Central memory CD8-positive, alpha-beta T cell (primary cell): Measurements from ENCODE around the gene LUM.

Experiments used
- ATAC-seq: fragments of 150-1000 bp; cut with Tn5 transposase; replicated peaks from 2 replicates; pipeline ENCODE4 v1.10.0; 2022; ENCODE audit warnings: mild to moderate bottlenecking, moderate FRiP score, moderate number of reproducible peaks; ENCODE audit not compliant: poor library complexity, severe bottlenecking; ENCODE audit errors: extremely low read depth
- DNase-seq, 2 donors: peaks; one replicate each; pipeline ENCODE4 v3.0.0; 2021; ENCODE audit warnings: low spot score in 2 of 2
- H3K27ac Mint-ChIP-seq: one replicate; pipeline ENCODE4 v1.8.0; 2022; ENCODE audit warnings: low read depth, mild to moderate bottlenecking, moderate library complexity, mixed read lengths
- H3K27me3 Mint-ChIP-seq: one replicate; pipeline ENCODE4 v1.8.0; 2022; ENCODE audit warnings: mixed read lengths
- H3K36me3 Mint-ChIP-seq: one replicate; pipeline ENCODE4 v1.8.0; 2022; ENCODE audit warnings: mild to moderate bottlenecking, moderate library complexity, mixed read lengths; ENCODE audit not compliant: insufficient read depth
- H3K4me1 Mint-ChIP-seq: one replicate; pipeline ENCODE4 v1.8.0; 2022; ENCODE audit warnings: mixed read lengths
- H3K4me3 Mint-ChIP-seq: one replicate; pipeline ENCODE4 v1.8.0; 2022; ENCODE audit warnings: mild to moderate bottlenecking, moderate library complexity, mixed read lengths
- H3K9me3 Mint-ChIP-seq: one replicate; pipeline ENCODE4 v1.8.0; 2022; ENCODE audit warnings: mixed read lengths

Gene LUM

GRCh38 chr12:91106283-91106682 is 5.0 kb downstream of the LUM start:
- Mint-ChIP-seq H3K4me3 (no peak overlapping the region), H3K36me3 (no peaks in the 10 kb centered on the region), H3K9me3 (no peaks in the 10 kb centered on the region), H3K27ac (no peak overlapping the region), H3K4me1 (no peaks in the 10 kb centered on the region), H3K27me3 (no peaks in the 10 kb centered on the region)
- ATAC-seq, result no peak
- DNase-seq, result no peak

GRCh38 chr12:91105807-91106206 is 5.5 kb downstream of the LUM start:
- Mint-ChIP-seq H3K36me3 (no peaks in the 10 kb centered on the region), H3K9me3 (no peaks in the 10 kb centered on the region), H3K4me3 (no peak overlapping the region), H3K4me1 (no peaks in the 10 kb centered on the region), H3K27ac (no peak overlapping the region), H3K27me3 (no peaks in the 10 kb centered on the region)
- ATAC-seq (no peak), DNase-seq (no peak)

GRCh38 chr12:91104812-91105466 is 6.4 kb downstream of the LUM start:
- Mint-ChIP-seq H3K4me1 (no peaks in the 10 kb centered on the region), H3K27ac (no peak overlapping the region), H3K4me3 (no peak overlapping the region), H3K36me3 (no peaks in the 10 kb centered on the region), H3K9me3 (no peaks in the 10 kb centered on the region), H3K27me3 (no peaks in the 10 kb centered on the region)
- DNase-seq (no peak), ATAC-seq (no peak)

GRCh38 chr12:91103624-91104023 is 7.7 kb downstream of the LUM start:
- Mint-ChIP-seq H3K27me3 (no peaks in the 10 kb centered on the region), H3K4me3 (no peak overlapping the region), H3K9me3 (no peaks in the 10 kb centered on the region), H3K27ac (no peak overlapping the region), H3K4me1 (no peaks in the 10 kb centered on the region), H3K36me3 (no peaks in the 10 kb centered on the region)
- DNase-seq (no peak), ATAC-seq (no peak)

- Mint-ChIP-seq H3K4me1 (no peaks in the 10 kb centered on the region), H3K27me3 (no peaks in the 10 kb centered on the region), H3K27ac (no peak overlapping the region), H3K9me3 (no peaks in the 10 kb centered on the region), H3K36me3 (no peaks in the 10 kb centered on the region), H3K4me3 (no peak overlapping the region)
- DNase-seq (no peak), ATAC-seq (no peak)
These were observed 8.2 kb downstream of the LUM start for GRCh38 chr12:91103101-91103500.

- H3K9me3 Mint-ChIP-seq, result no peaks in the 10 kb centered on the region
- H3K36me3 Mint-ChIP-seq, result no peaks in the 10 kb centered on the region
- no peak overlapping the region for H3K4me3 Mint-ChIP-seq
- no peaks in the 10 kb centered on the region for H3K27me3 Mint-ChIP-seq
- no peak for ATAC-seq
- no peaks in the 10 kb centered on the region for H3K4me1 Mint-ChIP-seq
- H3K27ac Mint-ChIP-seq, result no peak overlapping the region
- no peak for DNase-seq
These were observed 10.4 kb downstream of the LUM start for GRCh38 chr12:91100906-91101305.

GRCh38 chr12:91099836-91100235 is 11.5 kb downstream of the LUM start:
- ATAC-seq (no peak), DNase-seq (no peak)
- Mint-ChIP-seq H3K4me1 (no peaks in the 10 kb centered on the region), H3K36me3 (no peaks in the 10 kb centered on the region), H3K27ac (no peak overlapping the region), H3K4me3 (no peak overlapping the region), H3K9me3 (no peaks in the 10 kb centered on the region), H3K27me3 (no peaks in the 10 kb centered on the region)

- ATAC-seq, result no peak
- H3K9me3 Mint-ChIP-seq, result no peaks in the 10 kb centered on the region
- H3K27ac Mint-ChIP-seq, result no peak overlapping the region
- no peak overlapping the region for H3K4me3 Mint-ChIP-seq
- no peak for DNase-seq
- no peaks in the 10 kb centered on the region for H3K4me1 Mint-ChIP-seq
- H3K27me3 Mint-ChIP-seq, result no peaks in the 10 kb centered on the region
- H3K36me3 Mint-ChIP-seq, result no peaks in the 10 kb centered on the region
These were observed 12.0 kb downstream of the LUM start for GRCh38 chr12:91099341-91099740.

- no peak for ATAC-seq
- H3K4me1 Mint-ChIP-seq, result no peaks in the 10 kb centered on the region
- H3K36me3 Mint-ChIP-seq, result no peaks in the 10 kb centered on the region
- DNase-seq, result no peak
- H3K27me3 Mint-ChIP-seq, result no peaks in the 10 kb centered on the region
- H3K27ac Mint-ChIP-seq, result no peak overlapping the region
- no peak overlapping the region for H3K4me3 Mint-ChIP-seq
- H3K9me3 Mint-ChIP-seq, result no peaks in the 10 kb centered on the region
These were observed 12.4 kb downstream of the LUM start for GRCh38 chr12:91098941-91099340.

GRCh38 chr12:91098461-91098860 is 12.8 kb downstream of the LUM start:
- no peaks in the 10 kb centered on the region for H3K9me3 Mint-ChIP-seq
- no peaks in the 10 kb centered on the region for H3K36me3 Mint-ChIP-seq
- H3K27me3 Mint-ChIP-seq, result no peaks in the 10 kb centered on the region
- no peak overlapping the region for H3K4me3 Mint-ChIP-seq
- ATAC-seq, result no peak
- DNase-seq, result no peak
- no peaks in the 10 kb centered on the region for H3K4me1 Mint-ChIP-seq
- no peak overlapping the region for H3K27ac Mint-ChIP-seq

GRCh38 chr12:91094957-91095356 is 16.3 kb downstream of the LUM start:
- ATAC-seq, result no peak
- no peak overlapping the region for H3K27ac Mint-ChIP-seq
- no peaks in the 10 kb centered on the region for H3K4me1 Mint-ChIP-seq
- no peaks in the 10 kb centered on the region for H3K36me3 Mint-ChIP-seq
- H3K27me3 Mint-ChIP-seq, result no peaks in the 10 kb centered on the region
- DNase-seq, result no peak
- no peak overlapping the region for H3K4me3 Mint-ChIP-seq
- H3K9me3 Mint-ChIP-seq, result peaks cover 11% of the 10 kb centered on the region

GRCh38 chr12:91094032-91094662 is 17.1 kb downstream of the LUM start:
- H3K9me3 Mint-ChIP-seq, result peaks cover 17% of the 10 kb centered on the region
- ATAC-seq (no peak), DNase-seq (no peak)
- peaks cover 2% of the 10 kb centered on the region for H3K36me3 Mint-ChIP-seq
- no peak overlapping the region for H3K27ac Mint-ChIP-seq
- H3K4me3 Mint-ChIP-seq, result no peak overlapping the region
- no peaks in the 10 kb centered on the region for H3K27me3 Mint-ChIP-seq
- H3K4me1 Mint-ChIP-seq, result no peaks in the 10 kb centered on the region

- no peaks in the 10 kb centered on the region for H3K27me3 Mint-ChIP-seq
- H3K36me3 Mint-ChIP-seq, result peaks cover 2% of the 10 kb centered on the region
- no peak overlapping the region for H3K4me3 Mint-ChIP-seq
- ATAC-seq, result no peak
- H3K9me3 Mint-ChIP-seq, result peaks cover 23% of the 10 kb centered on the region
- no peaks in the 10 kb centered on the region for H3K4me1 Mint-ChIP-seq
- no peak for DNase-seq
- no peak overlapping the region for H3K27ac Mint-ChIP-seq
These were observed 18.0 kb downstream of the LUM start for GRCh38 chr12:91093341-91093740.
